SK-N-SH treated with all-trans-retinoic acid at 6 μM for 48 hours (cell line): ENCODE measurements around the gene ATP2A2.

Experiments
- ATAC-seq: fragments of 200-7000 bp; cut with Tn5 transposase; 3 replicates; pipeline ENCODE4 v1.9.1; 2020; ENCODE audit warnings: mild to moderate bottlenecking, moderate library complexity
- ARNTL ChIP-seq: fragments of 450-650 bp; formaldehyde crosslinking; IDR thresholded peaks from 2 replicates; pipeline ENCODE4 v1.5.0; 2020; ENCODE audit warnings: low read depth, mild to moderate bottlenecking, moderate library complexity, borderline replicate concordance
- BACH2 ChIP-seq: fragments of 250-450 bp; sonication (Bioruptor Pico); IDR thresholded peaks from 2 replicates; pipeline ENCODE4 v1.9.0; 2021; ENCODE audit warnings: mild to moderate bottlenecking, borderline replicate concordance
- CREB5 ChIP-seq: fragments of 250-450 bp; sonication (Bioruptor Pico); IDR thresholded peaks from 2 replicates; pipeline ENCODE4 v1.5.1; 2020; ENCODE audit warnings: low read depth, mild to moderate bottlenecking, moderate library complexity
- CSDC2 ChIP-seq: fragments of 250-450 bp; sonication (Bioruptor Pico); IDR thresholded peaks from 2 replicates; pipeline ENCODE4 v1.5.0; 2020; ENCODE audit warnings: mild to moderate bottlenecking, moderate library complexity
- ESRRG ChIP-seq: fragments of 250-450 bp; sonication (Bioruptor Pico); IDR thresholded peaks from 2 replicates; pipeline ENCODE4 v1.6.1; 2021; ENCODE audit warnings: mild to moderate bottlenecking
- GLIS3 ChIP-seq: fragments of 250-450 bp; sonication (Bioruptor Pico); IDR thresholded peaks from 2 replicates; pipeline ENCODE4 v1.5.0; 2020; ENCODE audit warnings: mild to moderate bottlenecking, moderate library complexity
- ISL1 ChIP-seq: fragments of 250-450 bp; sonication (Bioruptor Pico); IDR thresholded peaks from 2 replicates; pipeline ENCODE4 v2.1.2; 2022; ENCODE audit warnings: mild to moderate bottlenecking, moderate library complexity
- OSR1 ChIP-seq: fragments of 250-450 bp; sonication (Bioruptor Pico); IDR thresholded peaks from 2 replicates; pipeline ENCODE4 v1.8.0; 2022; ENCODE audit warnings: moderate library complexity, mild to moderate bottlenecking, inconsistent platforms
- PATZ1 ChIP-seq: fragments of 250-450 bp; sonication (Bioruptor Pico); IDR thresholded peaks from 2 replicates; pipeline ENCODE4 v1.8.0; 2020; ENCODE audit warnings: mild to moderate bottlenecking, moderate library complexity, borderline replicate concordance
- POU6F1 ChIP-seq: fragments of 250-450 bp; sonication (Bioruptor Pico); IDR thresholded peaks from 2 replicates; pipeline ENCODE4 v1.8.0; 2021; ENCODE audit warnings: low read depth, mild to moderate bottlenecking, moderate library complexity, borderline replicate concordance
- PPARA ChIP-seq: fragments of 250-450 bp; sonication (Bioruptor Pico); IDR thresholded peaks from 2 replicates; pipeline ENCODE4 v1.5.0; 2020; ENCODE audit warnings: mild to moderate bottlenecking, borderline replicate concordance
- RARB ChIP-seq: fragments of 250-450 bp; sonication (Bioruptor Pico); IDR thresholded peaks from 2 replicates; pipeline ENCODE4 v1.8.0; 2021; ENCODE audit warnings: mild to moderate bottlenecking, moderate library complexity
- SNAI2 ChIP-seq: fragments of 250-450 bp; sonication (Bioruptor Pico); IDR thresholded peaks from 2 replicates; pipeline ENCODE4 v1.5.0; 2020; ENCODE audit warnings: mild to moderate bottlenecking, moderate library complexity
- TCF4 ChIP-seq: fragments of 250-450 bp; sonication (Bioruptor Pico); IDR thresholded peaks from 2 replicates; pipeline ENCODE4 v1.8.0; 2021; ENCODE audit warnings: mild to moderate bottlenecking, moderate library complexity, borderline replicate concordance
- TOX ChIP-seq: fragments of 250-450 bp; sonication (Bioruptor Pico); IDR thresholded peaks from 2 replicates; pipeline ENCODE4 v1.8.0; 2021; ENCODE audit warnings: mild to moderate bottlenecking, moderate library complexity, borderline replicate concordance
- ZC3H10 ChIP-seq: fragments of 250-450 bp; sonication (Bioruptor Pico); IDR thresholded peaks from 2 replicates; pipeline ENCODE4 v1.5.1; 2021; ENCODE audit warnings: mild to moderate bottlenecking, moderate library complexity
- ZFP3 ChIP-seq: fragments of 250-450 bp; sonication (Bioruptor Pico); IDR thresholded peaks from 2 replicates; pipeline ENCODE4 v1.5.0; 2020; ENCODE audit warnings: mild to moderate bottlenecking, moderate library complexity
- ZFP30 ChIP-seq: fragments of 450-650 bp; formaldehyde crosslinking; IDR thresholded peaks from 2 replicates; pipeline ENCODE4 v1.5.0; 2022; ENCODE audit warnings: mild to moderate bottlenecking, moderate library complexity
- ZNF565 ChIP-seq: fragments of 450-650 bp; formaldehyde crosslinking; conservative IDR thresholded peaks from 2 replicates; pipeline ENCODE4 v1.5.0; 2020; ENCODE audit warnings: low read depth, mild to moderate bottlenecking, moderate library complexity
- ZNF70 ChIP-seq: fragments of 450-650 bp; formaldehyde crosslinking; IDR thresholded peaks from 2 replicates; pipeline ENCODE4 v1.5.0; 2020; ENCODE audit warnings: mild to moderate bottlenecking, moderate library complexity
- TF ChIP-seq, protein P1 (sequence below): fragments of 250-450 bp; sonication (Bioruptor Pico); IDR thresholded peaks from 2 replicates; pipeline ENCODE4 v1.5.0; 2020; ENCODE audit warnings: mild to moderate bottlenecking, moderate library complexity
- TF ChIP-seq, protein P2 (sequence below): fragments of 250-450 bp; sonication (Bioruptor Pico); IDR thresholded peaks from 2 replicates; pipeline ENCODE4 v1.5.1; 2021; ENCODE audit warnings: mild to moderate bottlenecking, moderate library complexity

The ATP2A2 gene

GRCh38 chr12:110372056-110372425, 91.0 kb downstream of the ATP2A2 start (continued):
- TF ChIP-seq PATZ1 (CRISPR knock-in tag) (no peak), PPARA (CRISPR knock-in tag) (no peak), GLIS3 (CRISPR knock-in tag) (no peak), RARB (CRISPR knock-in tag) (no peak), ZFP30 (CRISPR knock-in tag) (no peak), ZFP3 (CRISPR knock-in tag) (no peak), BACH2 (CRISPR knock-in tag) (no peak)

GRCh38 chr12:110373025-110373424, 92.0 kb downstream of the ATP2A2 start:
- TF ChIP-seq ARNTL (CRISPR knock-in tag) (no peak), GLIS3 (CRISPR knock-in tag) (no peak), RARB (CRISPR knock-in tag) (no peak), ZFP3 (CRISPR knock-in tag) (no peak), ZNF70 (CRISPR knock-in tag) (no peak)
- TF ChIP-seq, protein P1, sequence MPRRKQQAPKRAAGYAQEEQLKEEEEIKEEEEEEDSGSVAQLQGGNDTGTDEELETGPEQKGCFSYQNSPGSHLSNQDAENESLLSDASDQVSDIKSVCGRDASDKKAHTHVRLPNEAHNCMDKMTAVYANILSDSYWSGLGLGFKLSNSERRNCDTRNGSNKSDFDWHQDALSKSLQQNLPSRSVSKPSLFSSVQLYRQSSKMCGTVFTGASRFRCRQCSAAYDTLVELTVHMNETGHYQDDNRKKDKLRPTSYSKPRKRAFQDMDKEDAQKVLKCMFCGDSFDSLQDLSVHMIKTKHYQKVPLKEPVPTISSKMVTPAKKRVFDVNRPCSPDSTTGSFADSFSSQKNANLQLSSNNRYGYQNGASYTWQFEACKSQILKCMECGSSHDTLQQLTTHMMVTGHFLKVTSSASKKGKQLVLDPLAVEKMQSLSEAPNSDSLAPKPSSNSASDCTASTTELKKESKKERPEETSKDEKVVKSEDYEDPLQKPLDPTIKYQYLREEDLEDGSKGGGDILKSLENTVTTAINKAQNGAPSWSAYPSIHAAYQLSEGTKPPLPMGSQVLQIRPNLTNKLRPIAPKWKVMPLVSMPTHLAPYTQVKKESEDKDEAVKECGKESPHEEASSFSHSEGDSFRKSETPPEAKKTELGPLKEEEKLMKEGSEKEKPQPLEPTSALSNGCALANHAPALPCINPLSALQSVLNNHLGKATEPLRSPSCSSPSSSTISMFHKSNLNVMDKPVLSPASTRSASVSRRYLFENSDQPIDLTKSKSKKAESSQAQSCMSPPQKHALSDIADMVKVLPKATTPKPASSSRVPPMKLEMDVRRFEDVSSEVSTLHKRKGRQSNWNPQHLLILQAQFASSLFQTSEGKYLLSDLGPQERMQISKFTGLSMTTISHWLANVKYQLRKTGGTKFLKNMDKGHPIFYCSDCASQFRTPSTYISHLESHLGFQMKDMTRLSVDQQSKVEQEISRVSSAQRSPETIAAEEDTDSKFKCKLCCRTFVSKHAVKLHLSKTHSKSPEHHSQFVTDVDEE (CRISPR knock-in tag): no peak
- TF ChIP-seq, protein P2, sequence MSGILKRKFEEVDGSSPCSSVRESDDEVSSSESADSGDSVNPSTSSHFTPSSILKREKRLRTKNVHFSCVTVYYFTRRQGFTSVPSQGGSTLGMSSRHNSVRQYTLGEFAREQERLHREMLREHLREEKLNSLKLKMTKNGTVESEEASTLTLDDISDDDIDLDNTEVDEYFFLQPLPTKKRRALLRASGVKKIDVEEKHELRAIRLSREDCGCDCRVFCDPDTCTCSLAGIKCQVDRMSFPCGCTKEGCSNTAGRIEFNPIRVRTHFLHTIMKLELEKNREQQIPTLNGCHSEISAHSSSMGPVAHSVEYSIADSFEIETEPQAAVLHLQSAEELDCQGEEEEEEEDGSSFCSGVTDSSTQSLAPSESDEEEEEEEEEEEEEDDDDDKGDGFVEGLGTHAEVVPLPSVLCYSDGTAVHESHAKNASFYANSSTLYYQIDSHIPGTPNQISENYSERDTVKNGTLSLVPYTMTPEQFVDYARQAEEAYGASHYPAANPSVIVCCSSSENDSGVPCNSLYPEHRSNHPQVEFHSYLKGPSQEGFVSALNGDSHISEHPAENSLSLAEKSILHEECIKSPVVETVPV (CRISPR knock-in tag): no peak
- ATAC-seq: no peak

GRCh38 chr12:110373425-110373824, 92.4 kb downstream of the ATP2A2 start:
- no peak for TF ChIP-seq RARB (CRISPR knock-in tag)
- no peak for TF ChIP-seq ZNF565 (CRISPR knock-in tag)
- no peak for TF ChIP-seq BACH2 (CRISPR knock-in tag)
- no peak for TF ChIP-seq ZNF70 (CRISPR knock-in tag)
- no peak for TF ChIP-seq ZFP30 (CRISPR knock-in tag)
- TF ChIP-seq ESRRG (CRISPR knock-in tag): no peak
- TF ChIP-seq SNAI2 (CRISPR knock-in tag): no peak
- TF ChIP-seq, protein P1 (CRISPR knock-in tag): no peak
- TF ChIP-seq CSDC2 (CRISPR knock-in tag): no peak
- no peak for TF ChIP-seq TOX
- no peak for TF ChIP-seq ZC3H10 (CRISPR knock-in tag)
- no peak for TF ChIP-seq GLIS3 (CRISPR knock-in tag)
- no peak for TF ChIP-seq ARNTL (CRISPR knock-in tag)
- TF ChIP-seq OSR1 (CRISPR knock-in tag): no peak
- no peak for TF ChIP-seq ZFP3 (CRISPR knock-in tag)
- TF ChIP-seq ISL1: no peak
- no peak for TF ChIP-seq POU6F1 (CRISPR knock-in tag)
- no peak for TF ChIP-seq TCF4 (CRISPR knock-in tag)
- no peak for TF ChIP-seq CREB5 (CRISPR knock-in tag)
- TF ChIP-seq PPARA (CRISPR knock-in tag): no peak
- ATAC-seq: no peak
